Tibial artery (tissue), 4 donors: ENCODE results near the gene TIGD4.

Source experiments
- DNase-seq, 2 donors: peaks; one replicate each; pipeline ENCODE4 v3.0.0-alpha.2; 2019
- H3K27ac ChIP-seq, 2 donors: fragments of 200-600 bp; sonication (generic) in 1 of 2; 1 replicate in 1 of 2; 2 replicates in 1 of 2; pipeline ENCODE4 v1.5.1; 2018 to 2019; ENCODE audit warnings: mild to moderate bottlenecking in 1 of 2
- H3K27me3 ChIP-seq, 2 donors: fragments of 200-600 bp; sonication (generic) in 1 of 2; one replicate each; pipeline versions ENCODE4 v1.5.1 to v1.6.0; 2016 to 2019
- H3K36me3 ChIP-seq, 3 donors: fragments of 200-600 bp; sonication (generic) in 2 of 3; one replicate each; pipeline ENCODE4 v1.5.1; 2016 to 2019; ENCODE audit warnings: mild to moderate bottlenecking in 2 of 3
- H3K4me1 ChIP-seq, 4 donors: fragments of 200-600 bp; sonication (generic) in 2 of 4; 1 replicate in 3 of 4; 2 replicates in 1 of 4; pipeline ENCODE4 v1.5.1; 2016 to 2019
- H3K4me3 ChIP-seq, 2 donors: fragments of 200-600 bp; sonication (generic) in 1 of 2; 1 replicate in 1 of 2; 2 replicates in 1 of 2; pipeline ENCODE4 v1.5.1; 2018 to 2019; ENCODE audit warnings: mild to moderate bottlenecking in 2 of 2
- H3K9me3 ChIP-seq, 3 donors: fragments of 200-600 bp; sonication (generic) in 1 of 3; one replicate each; pipeline ENCODE4 v1.5.1; 2016 to 2019
- CTCF ChIP-seq, 2 experiments: fragments of 200-600 bp in 1 of 2; fragments of 450-650 bp in 1 of 2; IDR thresholded peaks; one replicate each; pipeline ENCODE4 v1.5.1; 2017 to 2019; ENCODE audit warnings: antibody characterized with exemption in 2 of 2, mild to moderate bottlenecking in 1 of 2, moderate library complexity in 1 of 2
- intact Hi-C: fragments of 100-400 bp; cut with DNase I; formaldehyde crosslinking; loops from one replicate; pipeline ENCODE4 v1.15.0; 2023; ENCODE audit warnings: low total_unique reads

TIGD4 gene

DNA sequence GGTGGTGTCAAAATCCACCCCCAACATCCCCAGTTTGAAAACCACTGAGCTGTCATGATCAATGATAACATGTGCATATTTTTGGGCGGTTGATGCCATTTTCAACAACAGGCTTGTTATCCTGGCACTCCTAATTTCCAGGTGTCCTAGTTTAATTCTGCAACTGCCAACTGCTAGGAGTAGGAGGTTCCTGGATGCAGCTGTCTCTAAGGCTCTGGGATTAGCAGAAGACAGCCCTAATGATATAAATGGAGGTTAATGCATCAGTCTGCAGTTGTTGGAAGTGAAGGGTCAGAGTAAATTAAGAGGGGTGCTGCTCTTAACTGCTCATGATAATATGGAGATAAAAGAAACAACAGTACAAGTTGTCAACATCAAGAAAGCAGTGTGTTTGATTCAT is 24.0 kb upstream of the TIGD4 start:
- Histone ChIP-seq H3K4me3 (no peak overlapping the region), H3K9me3 (no peaks in the 10 kb centered on the region), H3K4me1 (peaks cover 0 to 32% (median 15%) of the 10 kb centered on the region in 4 donors), H3K36me3 (no peaks in the 10 kb centered on the region), H3K27me3 (no peaks in the 10 kb centered on the region), H3K27ac (no peak overlapping the region)
- TF ChIP-seq CTCF (IDR thresholded peaks at IDR 0.05), result no peak
- no peak for DNase-seq
- intact Hi-C loops, result no loop called here

- peaks cover 0 to 11% (median 0%) of the 10 kb centered on the region in 4 donors for H3K4me1 ChIP-seq
- no peaks in the 10 kb centered on the region for H3K9me3 ChIP-seq
- no peak for TF ChIP-seq CTCF (IDR thresholded peaks at IDR 0.05)
- no peaks in the 10 kb centered on the region for H3K36me3 ChIP-seq
- H3K27me3 ChIP-seq, result no peaks in the 10 kb centered on the region
- intact Hi-C loops, result no loop called here
- no peak for DNase-seq
- H3K4me3 ChIP-seq, result no peak overlapping the region
- H3K27ac ChIP-seq, result no peak overlapping the region
Measured at GRCh38 chr4:152795891-152796290, 16.4 kb upstream of the TIGD4 start.

DNA sequence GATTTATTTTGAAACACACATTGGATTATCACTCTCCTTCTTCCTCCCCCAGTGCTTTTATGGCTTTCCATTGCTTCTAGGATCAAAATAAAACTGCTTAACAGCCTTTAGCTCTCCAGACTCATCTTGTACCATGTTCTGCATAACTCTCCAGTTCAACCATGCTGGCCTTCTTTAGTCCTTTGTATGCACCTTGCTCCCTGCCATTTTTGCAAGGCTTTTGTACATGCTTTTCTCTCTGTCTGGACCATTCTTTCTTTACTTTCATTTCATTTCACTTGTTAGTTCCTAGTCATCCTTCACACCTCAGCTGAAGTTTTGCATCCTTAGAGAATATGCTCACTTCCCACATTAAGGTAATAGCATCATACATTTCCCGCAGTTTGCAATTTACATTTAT is 7.1 kb upstream of the TIGD4 start:
- Histone ChIP-seq H3K27ac (no peak overlapping the region), H3K4me1 (peaks cover 0 to 51% (median 7%) of the 10 kb centered on the region in 4 donors), H3K4me3 (no peak overlapping the region), H3K36me3 (no peaks in the 10 kb centered on the region), H3K9me3 (no peaks in the 10 kb centered on the region), H3K27me3 (no peaks in the 10 kb centered on the region)
- intact Hi-C loops, result no loop called here
- no peak for TF ChIP-seq CTCF (IDR thresholded peaks at IDR 0.05)
- no peak for DNase-seq

DNA sequence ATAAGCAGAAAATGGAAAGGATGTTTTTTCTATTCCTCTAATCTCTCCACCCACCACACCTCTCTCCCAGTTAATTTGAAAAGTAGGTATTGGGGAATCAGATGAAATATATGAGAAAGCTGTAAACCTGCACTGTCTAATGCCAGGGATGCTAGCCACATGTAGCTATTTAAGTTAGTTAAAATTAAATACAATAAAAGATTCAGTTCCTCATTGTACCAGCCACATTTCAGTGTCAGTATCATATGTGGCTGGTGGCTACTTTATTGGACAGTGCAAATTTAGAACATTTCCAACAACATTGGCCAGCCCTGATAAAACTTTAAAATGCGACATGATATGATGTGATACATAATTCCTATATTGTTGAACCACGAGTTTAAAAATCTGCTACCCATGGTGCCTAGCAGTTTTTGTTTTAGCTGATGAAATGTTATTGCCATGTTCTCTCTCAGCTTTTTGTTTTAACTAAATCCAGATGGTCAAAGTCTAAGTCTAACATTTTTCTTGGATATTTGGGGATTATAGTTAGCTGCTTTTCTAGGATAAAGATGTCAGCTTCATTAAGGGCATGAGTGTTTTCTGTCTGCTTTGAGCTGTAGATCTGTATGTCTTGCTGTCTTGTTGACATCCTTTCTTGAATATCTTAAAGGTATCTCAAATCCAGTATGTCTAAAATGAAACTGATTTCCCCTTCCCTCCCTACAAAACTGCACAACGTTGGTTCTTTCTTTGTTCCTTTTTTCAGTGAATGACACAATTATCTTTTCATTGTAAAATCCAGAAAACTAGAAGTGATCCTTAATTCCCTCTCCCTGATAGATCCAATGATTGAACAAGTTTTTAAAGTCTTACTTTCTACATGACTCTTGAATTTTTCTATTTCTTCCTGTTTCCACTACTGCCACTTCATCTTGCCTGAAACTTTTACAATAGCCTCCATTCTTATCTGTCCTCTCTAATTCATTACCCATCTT is 6.4 kb upstream of the TIGD4 start:
- intact Hi-C loops, result no loop called here
- Histone ChIP-seq H3K27me3 (no peaks in the 10 kb centered on the region), H3K9me3 (no peaks in the 10 kb centered on the region), H3K4me1 (peaks cover 0 to 53% (median 10%) of the 10 kb centered on the region in 4 donors), H3K27ac (no peak overlapping the region), H3K36me3 (no peaks in the 10 kb centered on the region), H3K4me3 (no peak overlapping the region)
- TF ChIP-seq CTCF (IDR thresholded peaks at IDR 0.05), result no peak
- DNase-seq, result no peak

- no peaks in the 10 kb centered on the region for H3K9me3 ChIP-seq
- TF ChIP-seq CTCF (IDR thresholded peaks at IDR 0.05), result no peak
- no peak overlapping the region for H3K4me3 ChIP-seq
- H3K27me3 ChIP-seq, result no peaks in the 10 kb centered on the region
- no peaks in the 10 kb centered on the region for H3K36me3 ChIP-seq
- peaks cover 0 to 48% (median 14%) of the 10 kb centered on the region in 4 donors for H3K4me1 ChIP-seq
- H3K27ac ChIP-seq, result peak overlapping the region in 1 of 2 donors; percentile 20
- no peak for DNase-seq
- intact Hi-C loops, result loop anchor here (5.0 kb wide), 1 partner anchor 252 kb away; no protein-coding TSS in a partner anchor
Measured at GRCh38 chr4:152784490-152785350, 5.2 kb upstream of the TIGD4 start.
